Eye (tissue), 1 donor: ENCODE measurements around the gene DIAPH2.
"Not testable (repeated sequence)": the region's sequence is repeated elsewhere in the genome, so short reads cannot be mapped to it uniquely, and the experiment has no call there.

Source experiments
- DNase-seq: peaks from one replicate; pipeline ENCODE4 v3.0.0-alpha.2; 2015

The DIAPH2 gene

GRCh38 chrX:96834137-96834536 lies 149.5 kb downstream of the DIAPH2 start:
- no peak for DNase-seq

- DNase-seq, result no peak
These were observed 151.1 kb downstream of the DIAPH2 start for GRCh38 chrX:96835660-96836289.

GRCh38 chrX:96837808-96838207 lies 153.2 kb downstream of the DIAPH2 start:
- no peak for DNase-seq

- DNase-seq, result no peak
These were observed 153.9 kb downstream of the DIAPH2 start for GRCh38 chrX:96838537-96838936.

- DNase-seq, result no peak
These were observed 156.7 kb downstream of the DIAPH2 start for GRCh38 chrX:96841325-96841724.

- not testable (repeated sequence) for DNase-seq
These were observed 157.2 kb downstream of the DIAPH2 start for GRCh38 chrX:96841866-96842265.

GRCh38 chrX:96843566-96843965 lies 158.9 kb downstream of the DIAPH2 start:
- no peak for DNase-seq

GRCh38 chrX:96846841-96847240 lies 162.2 kb downstream of the DIAPH2 start:
- no peak for DNase-seq

- DNase-seq, result not testable (repeated sequence)
These were observed 174.8 kb downstream of the DIAPH2 start for GRCh38 chrX:96859422-96859821.

- no peak for DNase-seq
These were observed 176.6 kb downstream of the DIAPH2 start for GRCh38 chrX:96861218-96861617.

GRCh38 chrX:96861661-96862060 lies 177.0 kb downstream of the DIAPH2 start:
- no peak for DNase-seq

- no peak for DNase-seq
These were observed 199.0 kb downstream of the DIAPH2 start, which contains the start of gene RPA4 for GRCh38 chrX:96883608-96884007. TSS of gene RPA4 (plus strand) at chrX:96883908. CDS start at chrX:96884311, 403 bp downstream.

GRCh38 chrX:96884027-96884426 lies 199.4 kb downstream of the DIAPH2 start:
- DNase-seq, result no peak

- DNase-seq, result no peak
These were observed 205.1 kb downstream of the DIAPH2 start for GRCh38 chrX:96889726-96890125.

GRCh38 chrX:96906741-96907140 lies 222.1 kb downstream of the DIAPH2 start:
- no peak for DNase-seq

- no peak for DNase-seq
These were observed 223.1 kb downstream of the DIAPH2 start for GRCh38 chrX:96907516-96908272.

GRCh38 chrX:96909291-96909690 lies 224.6 kb downstream of the DIAPH2 start:
- no peak for DNase-seq

GRCh38 chrX:96918864-96919263 lies 234.2 kb downstream of the DIAPH2 start:
- DNase-seq, result no peak

- no peak for DNase-seq
These were observed 235.0 kb downstream of the DIAPH2 start for GRCh38 chrX:96919672-96920071.

GRCh38 chrX:96924581-96924980 lies 239.9 kb downstream of the DIAPH2 start:
- no peak for DNase-seq

- DNase-seq, result no peak
These were observed 244.4 kb downstream of the DIAPH2 start for GRCh38 chrX:96929036-96929435.

- no peak for DNase-seq
These were observed 273.1 kb downstream of the DIAPH2 start for GRCh38 chrX:96957718-96958117.

- DNase-seq, result no peak
These were observed 287.2 kb downstream of the DIAPH2 start for GRCh38 chrX:96971812-96972211.

GRCh38 chrX:96978906-96979305 lies 294.3 kb downstream of the DIAPH2 start:
- DNase-seq, result no peak

GRCh38 chrX:96979766-96980165 lies 295.1 kb downstream of the DIAPH2 start:
- no peak for DNase-seq
